Stimulated activated CD4-positive, alpha-beta T cell treated with anti-CD3 and anti-CD28 coated beads, Interleukin-12 subunit alpha, Interleukin-12 subunit beta, amount 100 ng/mL, for 4 hours (primary cell): Measurements from ENCODE around the gene ST3GAL5.
"Not testable (repeated sequence)": the region's sequence is repeated elsewhere in the genome, so short reads cannot be mapped to it uniquely, and the experiment has no call there.

ENCODE experiments used
- DNase-seq: peaks from one replicate; pipeline ENCODE4 v3.0.0-alpha.2; 2020

ST3GAL5 gene

DNA sequence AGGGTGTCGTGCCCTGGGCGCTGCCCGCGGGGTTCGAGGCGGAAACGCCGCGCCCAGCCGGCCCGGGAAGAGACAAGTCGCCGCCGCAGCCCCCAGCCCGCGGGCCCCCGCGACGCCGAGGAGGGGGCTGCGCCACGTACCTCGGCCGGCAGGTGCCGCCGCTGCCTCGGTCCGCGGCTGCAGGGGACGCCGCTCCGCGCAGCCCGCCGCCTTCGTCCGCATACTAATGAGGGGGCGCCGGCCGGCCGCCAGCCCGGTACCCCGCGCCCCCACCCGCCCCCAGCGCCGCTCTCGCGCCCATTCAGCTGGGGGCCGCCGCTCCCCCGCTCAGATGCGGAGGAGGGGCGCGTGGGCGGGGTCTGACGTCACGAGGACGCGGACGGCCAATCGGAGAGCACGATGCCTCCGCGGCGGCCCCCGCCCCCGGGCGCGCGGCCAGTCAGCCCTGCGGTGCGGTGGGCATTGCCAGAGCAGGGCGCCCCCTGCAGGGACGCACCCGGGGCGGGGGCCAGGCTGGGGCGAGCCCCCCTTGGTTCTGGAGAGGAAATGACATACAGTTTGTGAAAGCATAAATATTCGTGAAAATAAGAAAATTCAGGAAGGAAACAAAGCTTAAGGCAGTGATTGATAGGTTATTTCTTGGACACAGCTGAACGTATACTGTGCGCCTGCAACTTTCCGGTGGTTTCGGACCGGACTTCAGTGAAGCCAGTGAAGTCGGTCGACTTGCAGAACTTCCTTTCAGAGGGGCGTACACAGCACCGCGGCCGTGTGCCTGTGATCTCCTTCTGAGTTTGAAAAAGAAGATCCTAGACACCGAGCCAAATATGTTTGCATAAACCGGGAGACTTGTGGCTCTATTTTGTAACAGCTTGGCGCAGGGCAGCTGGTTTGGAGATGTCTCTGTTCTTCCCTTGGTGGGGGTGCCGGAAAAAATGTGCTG lies at the start of gene ST3GAL5:
Gene ST3GAL5 (minus strand): TSS at position 307 of the 943 bp plus-strand sequence. CDS start 85 bp downstream, at position 222.
- peak; percentile 96 for DNase-seq

DNA sequence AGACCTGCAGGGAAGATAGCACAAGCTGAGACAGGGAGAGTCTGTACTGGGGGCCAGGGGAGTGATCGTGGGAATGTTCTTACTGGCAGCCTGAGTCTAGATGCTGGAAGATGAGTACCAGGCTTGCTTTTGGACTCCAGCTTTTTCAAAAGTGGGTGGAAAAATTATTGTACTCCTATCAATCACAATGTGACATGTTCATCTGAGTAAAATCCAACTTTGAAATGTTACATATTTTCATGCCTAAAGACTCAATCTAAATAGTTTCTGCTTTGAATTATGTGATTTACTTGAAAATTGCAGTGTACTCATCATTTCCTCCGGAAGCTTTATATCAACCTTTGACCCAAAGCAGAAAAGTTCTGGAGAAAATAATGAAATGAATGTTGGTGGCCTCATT lies 49.7 kb upstream of the ST3GAL5 start:
- no peak for DNase-seq

DNA sequence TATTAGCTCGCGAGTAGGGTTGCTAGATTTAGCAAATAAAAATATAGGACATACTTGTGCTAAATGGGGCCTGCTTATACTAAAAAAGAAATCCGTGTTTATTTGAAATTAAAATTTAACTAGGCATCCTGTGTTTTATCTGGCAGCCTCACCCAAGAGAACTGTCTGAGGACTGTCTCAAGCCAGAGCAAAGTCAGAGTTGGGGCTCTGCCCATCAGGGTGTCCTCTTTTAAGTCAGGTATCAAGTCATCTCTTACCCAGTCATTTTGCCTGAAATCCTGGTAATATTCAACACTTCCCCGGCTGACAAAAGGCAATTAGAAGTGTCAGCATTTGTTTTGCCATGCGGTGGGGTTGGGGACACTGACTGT lies 48.3 kb upstream of the ST3GAL5 start:
- no peak for DNase-seq

DNA sequence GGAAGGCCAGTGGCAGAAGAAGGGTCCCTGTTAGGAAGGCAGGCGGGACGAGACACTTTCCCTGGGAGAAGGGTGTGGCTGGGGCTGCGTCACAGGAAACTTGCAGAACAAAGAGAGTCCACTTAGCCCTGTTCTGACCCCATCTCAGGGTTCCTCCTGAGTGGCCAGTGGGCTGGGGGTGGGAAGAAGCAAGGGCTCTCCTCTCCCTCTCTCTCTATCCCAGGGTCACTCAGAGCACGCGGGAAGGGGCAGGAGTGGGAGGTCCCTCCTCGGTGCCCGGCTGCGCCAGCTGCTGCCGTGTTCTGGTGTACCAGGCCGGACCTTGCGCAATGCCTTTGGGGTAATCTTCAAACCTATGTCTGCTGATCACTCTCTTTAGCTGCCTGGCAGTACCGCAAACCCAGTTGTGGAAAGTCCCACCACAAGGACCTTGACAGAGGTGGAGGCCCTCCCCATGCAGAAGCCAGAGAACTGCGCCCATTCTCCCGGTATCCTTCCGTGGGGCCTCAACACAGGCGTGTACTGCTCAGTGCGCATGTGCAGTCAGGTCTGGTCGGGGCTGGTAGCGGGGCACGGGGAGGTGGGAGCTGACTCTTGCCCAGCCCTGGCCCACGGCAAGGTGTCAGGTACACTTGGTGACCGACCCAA lies 47.8 kb upstream of the ST3GAL5 start:
- DNase-seq = no peak

DNA sequence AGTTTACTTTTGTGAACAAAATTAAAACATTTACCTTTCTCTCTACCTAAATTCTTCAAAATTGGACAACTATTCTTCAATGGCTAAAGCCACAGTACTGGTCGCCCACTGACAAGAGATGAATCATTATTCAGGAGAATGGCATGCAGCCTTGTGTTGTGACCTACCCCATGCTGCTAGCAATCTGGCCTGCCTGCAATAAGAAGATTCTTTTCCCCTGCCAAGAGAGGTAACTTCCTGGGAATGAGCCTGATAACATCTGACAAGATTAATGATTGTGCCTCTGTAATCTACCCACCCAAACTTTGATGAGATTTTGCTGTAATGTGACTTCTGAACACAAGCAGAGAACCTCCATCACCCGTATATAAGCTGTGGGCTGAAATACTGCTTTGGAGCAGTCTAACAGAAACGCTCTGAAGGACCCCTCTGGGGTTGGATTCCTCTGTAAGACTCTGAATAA lies 47.0 kb upstream of the ST3GAL5 start:
- DNase-seq = no peak

DNA sequence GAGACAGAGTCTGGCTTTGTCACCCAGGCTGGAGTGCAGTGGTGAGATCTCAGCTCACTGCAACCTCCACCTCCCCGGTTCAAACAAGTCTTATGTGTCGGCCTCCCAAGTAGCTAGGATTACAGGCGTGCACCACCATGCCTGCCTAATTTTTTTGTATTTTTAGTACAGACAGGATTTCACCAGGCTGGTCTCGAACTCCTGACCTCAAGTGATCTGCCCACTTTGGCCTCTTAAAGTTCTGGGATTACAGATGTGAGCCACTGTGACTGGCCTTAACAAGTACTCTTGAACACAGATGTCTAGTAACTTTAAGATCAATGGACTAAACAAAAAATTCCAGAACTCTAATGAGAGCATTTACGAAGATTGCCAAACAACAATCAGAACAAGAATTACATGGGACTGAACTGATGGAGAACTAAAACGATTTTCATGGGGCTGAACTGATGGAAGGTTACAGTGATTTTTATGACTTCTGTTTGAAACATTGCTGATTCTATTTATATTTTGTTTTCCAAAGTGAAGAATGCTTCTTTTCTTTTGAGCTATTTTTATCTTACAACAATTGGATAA lies 46.5 kb upstream of the ST3GAL5 start:
- no peak for DNase-seq

DNA sequence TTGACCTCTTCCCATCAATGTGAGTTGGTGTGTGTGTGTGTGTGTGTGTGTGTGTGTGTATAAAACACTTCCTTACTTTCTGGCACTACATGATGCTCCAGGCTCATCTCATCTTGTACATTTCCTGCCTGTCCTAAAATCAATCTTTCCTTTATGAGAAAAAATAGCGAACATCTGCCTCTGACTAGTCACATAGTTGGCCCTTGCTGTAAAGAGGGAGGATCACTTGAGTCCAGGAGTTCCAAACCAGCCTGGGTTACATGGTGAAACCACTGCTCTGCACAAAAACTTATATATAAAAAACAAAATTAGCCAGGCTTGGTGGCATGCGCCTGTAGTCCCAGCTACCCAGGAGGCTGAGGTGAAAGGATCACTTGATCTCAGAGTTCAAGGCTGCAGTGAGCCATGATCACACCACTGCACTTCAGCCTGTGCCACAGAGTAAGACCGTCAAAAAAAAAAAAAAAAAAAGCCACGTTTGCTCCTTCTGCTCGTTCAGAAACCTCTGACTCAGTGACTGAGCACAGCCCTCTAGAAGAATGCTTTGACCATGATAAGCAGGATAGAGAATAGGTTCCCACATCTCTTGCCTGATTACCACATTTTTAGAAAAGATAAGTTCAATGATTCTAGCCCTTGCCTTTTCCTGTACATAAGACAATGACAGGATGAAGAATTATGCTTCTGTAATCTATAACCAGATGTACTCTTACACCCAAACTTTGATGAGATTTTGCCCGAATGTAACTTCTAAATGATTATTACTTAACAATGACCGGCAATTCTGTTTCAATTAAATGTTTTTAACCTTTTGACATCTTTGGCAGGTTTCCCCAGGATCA lies 45.2 kb upstream of the ST3GAL5 start:
- DNase-seq = no peak

DNA sequence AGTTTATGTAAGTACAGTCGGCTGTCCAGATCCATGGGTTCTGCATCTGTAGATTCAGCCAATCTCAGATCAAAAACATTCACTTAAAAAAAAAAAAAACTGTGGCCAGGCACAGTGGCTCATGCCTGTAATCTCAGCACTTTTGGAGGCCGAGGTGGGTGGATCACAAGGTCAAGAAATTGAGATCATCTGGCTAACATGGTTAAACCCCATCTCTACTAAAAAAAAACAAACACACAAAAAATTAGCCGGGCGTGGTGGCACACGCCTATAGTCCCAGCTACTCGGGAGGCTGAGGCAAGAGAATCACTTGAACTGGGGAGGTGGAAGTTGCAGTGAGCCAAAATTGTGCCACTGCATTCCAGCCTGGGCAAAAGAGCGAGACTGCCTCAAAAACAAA lies 42.4 kb upstream of the ST3GAL5 start:
- not testable (repeated sequence) for DNase-seq

DNA sequence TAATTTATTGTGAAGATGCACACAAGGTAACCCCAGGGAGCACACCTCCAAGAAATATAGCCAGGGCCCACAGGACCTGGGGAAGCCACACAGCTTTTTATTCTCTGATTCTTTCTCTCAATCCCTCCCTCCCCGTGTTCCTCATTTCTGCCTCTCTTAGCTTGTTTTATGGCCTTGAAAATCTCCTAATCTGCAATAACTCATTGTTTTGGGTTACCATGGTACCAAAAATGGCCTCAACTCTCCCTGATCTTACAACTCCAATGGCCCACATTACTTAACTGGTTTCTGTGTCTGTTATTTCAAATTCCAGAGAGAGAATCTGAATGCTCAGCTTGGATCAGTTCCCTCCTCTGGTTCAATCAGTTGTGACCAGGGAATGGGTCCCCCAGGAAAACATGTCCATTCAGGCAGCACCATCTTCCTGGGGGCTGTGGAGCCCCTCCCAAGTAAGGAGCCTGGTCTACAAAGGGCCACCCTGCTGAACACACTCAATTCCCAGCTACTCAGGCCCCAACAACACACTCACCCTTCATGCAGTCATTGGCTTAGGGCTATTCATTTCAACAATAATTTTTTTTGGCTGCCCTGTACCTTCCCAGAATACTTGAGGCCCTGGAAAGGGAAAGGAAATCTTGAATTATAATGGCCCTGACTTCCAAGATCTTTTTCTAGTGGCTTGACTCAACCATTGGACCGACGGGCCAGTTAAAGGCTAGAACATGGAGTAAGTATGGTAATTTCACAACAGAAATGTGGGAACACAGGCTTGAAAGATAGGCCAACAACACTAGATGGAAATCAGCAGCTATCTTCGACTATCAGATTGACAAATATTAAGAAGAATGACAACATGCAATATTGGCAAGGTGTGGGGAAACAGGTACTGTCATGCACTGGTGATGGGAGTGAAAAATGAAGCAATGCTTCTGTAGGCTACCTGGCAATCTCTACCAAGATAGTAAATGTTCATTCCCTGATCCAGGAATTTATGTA lies 41.6 kb upstream of the ST3GAL5 start:
- DNase-seq = no peak

DNA sequence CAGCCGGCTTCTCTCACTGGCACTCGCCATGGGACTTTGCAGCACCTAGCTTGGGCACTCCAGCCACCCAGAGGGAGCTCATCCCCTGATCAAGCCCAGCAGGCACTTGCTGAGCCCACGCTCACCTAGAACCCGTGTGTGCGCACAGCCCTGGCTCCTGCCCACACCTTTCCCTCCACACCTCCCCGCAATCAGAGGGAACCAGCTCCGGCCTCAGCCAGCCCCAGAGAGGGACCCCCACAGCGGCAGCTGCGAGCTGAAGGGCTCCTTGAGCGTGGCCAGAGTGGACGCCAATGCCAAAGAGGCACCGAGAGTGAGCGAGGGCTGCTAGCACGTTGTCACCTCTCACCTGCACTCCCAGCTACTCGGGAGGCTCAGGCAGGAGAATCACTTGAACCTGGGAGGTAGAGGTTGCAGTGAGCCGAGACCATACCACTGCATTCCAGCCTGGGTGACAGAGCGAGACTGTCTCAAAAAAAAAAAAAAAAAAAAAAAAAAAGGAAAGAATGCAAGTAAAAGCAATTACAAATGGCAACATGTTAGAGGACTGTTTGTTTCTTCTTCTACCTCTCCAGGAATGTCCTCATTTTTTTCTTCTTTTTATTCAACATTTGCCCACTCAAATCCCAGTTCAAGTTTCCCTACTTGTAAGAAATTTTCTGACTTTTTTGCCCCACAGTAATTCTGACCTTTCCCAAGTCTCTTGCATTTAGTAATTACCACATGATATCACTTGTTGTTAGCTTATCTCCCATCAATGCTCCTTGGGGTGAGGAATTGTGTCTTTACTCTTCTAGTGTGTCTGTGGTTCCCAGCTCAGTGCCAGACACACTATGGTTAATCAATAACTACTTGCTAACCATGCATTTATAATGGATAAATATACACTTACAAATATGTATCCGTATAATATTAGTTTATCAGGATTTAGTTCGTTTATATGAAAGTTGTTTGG lies 40.6 kb upstream of the ST3GAL5 start:
- DNase-seq = no peak

DNA sequence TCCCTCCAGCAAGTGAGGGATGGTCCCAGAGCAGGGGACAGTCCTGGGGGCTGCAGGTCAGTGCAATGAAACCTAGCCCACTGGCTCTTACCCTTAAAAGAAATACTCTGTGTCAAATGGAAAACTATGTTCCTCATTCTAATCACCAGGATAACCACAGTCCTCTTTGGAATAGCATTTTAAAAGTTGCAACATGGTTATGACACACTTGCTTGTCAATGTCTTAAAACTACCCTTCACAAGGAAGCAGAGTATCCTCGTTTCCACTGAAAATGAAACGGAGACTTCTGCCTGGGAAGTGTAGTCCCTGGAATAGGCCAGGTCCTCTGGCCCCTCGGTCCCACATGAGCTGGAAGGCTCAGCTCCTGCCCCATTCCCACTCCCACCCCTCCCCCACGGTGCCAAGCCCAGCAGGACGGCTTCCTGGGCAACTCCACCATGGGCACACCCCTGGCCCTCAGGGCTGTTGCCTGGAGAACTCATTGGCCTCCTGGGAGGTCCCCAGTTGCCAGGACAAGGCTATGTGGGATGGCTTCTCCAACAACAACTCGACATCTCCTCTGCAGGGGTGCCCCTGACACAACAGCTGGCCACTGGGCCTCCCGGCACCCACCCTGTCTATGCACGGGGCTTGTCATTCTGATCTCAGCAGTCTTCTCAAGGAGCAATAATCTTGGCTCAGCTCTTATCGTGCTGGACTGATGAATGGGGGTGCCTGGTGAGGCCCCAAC lies 38.3 kb upstream of the ST3GAL5 start:
- DNase-seq = no peak

DNA sequence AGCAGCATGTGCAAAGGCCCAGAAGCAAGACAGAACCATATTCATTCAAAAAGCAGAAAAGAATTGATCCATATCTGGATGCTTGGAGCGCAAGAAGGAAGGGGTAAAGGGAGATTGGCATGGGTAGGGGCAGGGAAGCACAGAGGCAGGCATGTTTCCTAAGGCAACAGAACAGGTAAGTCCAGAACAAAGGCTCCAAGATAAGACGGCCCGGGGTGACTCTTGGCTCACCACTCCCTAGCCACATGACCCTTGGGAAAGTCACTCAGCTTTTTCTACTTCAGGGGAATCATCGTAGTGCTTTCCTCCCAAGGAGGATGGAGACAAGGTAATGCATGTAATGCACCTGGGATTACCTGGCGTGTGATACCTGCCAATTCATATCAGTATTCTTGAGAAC lies 37.7 kb upstream of the ST3GAL5 start:
- DNase-seq = no peak

DNA sequence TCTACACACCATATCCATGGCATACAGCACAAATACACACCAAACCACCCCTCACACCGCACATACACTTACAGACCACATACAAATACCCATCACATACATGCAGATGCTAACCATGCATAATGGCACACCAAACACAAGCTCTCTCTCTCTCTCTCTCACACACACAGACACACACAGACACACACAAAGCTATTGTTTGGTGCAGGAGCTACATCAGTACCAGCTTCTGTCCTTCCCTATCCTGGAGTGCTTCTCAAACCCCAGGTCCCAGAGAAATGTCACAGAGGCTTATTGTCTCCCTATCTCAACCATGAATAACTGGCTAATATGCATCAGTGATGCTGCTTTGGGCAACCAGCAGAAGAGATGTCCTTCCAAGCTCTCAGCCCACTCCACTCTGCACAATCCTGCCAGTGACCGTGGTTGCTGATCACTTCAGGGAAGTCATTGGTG lies 36.5 kb upstream of the ST3GAL5 start:
- no peak for DNase-seq

DNA sequence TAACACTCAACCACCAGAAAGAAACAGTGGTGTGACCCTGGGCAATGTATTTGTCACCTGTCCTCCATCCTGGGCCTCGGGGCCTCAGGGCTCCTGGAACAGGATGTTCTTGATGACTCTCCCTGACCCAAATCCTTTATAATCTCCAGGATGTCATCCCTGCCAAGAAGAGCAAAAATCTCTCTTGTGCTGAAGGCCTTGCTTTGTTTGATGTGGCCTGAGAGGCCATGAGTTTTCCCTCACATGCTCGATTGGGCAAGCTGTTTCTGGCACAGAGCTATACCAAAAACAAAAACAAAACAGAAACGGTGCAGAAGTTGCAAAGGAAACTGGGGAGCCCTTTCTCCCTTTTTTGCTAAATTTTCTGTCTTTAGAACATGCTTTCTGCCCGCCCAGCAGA lies 35.7 kb upstream of the ST3GAL5 start:
- DNase-seq = no peak

DNA sequence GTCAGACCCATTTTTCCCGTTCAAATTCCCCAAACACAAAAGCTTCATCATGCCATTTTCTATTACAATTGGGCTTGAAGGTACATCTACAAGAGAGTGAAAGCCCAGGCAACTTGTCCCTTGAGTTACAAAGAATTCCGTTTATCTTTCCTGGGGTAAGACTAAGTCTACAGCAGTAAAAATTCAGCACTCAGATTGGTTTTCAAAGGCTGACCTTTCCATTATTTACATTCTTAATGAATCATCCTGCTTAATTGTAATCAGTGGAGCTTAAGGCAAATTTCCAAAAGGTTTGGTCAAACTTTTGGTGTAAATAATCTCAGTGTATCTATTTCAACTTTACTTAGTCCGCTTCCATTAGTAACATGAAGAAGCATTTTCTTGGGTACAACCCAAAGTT lies 33.4 kb upstream of the ST3GAL5 start:
- no peak for DNase-seq

DNA sequence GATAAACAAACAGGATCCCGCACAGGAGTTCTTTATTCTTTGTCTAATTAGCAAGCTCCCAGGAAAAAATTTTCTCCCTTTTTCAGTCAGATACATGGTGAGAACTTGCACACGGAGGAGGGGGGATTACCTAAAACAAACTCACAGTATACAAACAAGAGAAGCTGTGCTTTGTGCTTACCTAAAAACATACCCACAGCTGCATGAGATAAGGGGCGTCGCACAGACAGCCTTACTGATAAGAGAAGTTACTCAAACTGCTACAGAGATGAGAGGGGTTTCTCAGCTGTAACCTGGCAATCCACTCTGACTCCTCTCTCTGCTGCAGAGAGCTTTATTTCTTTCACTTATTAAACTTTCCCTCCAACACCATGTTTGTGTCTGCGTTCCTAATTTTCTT lies 32.9 kb upstream of the ST3GAL5 start:
- DNase-seq = no peak

DNA sequence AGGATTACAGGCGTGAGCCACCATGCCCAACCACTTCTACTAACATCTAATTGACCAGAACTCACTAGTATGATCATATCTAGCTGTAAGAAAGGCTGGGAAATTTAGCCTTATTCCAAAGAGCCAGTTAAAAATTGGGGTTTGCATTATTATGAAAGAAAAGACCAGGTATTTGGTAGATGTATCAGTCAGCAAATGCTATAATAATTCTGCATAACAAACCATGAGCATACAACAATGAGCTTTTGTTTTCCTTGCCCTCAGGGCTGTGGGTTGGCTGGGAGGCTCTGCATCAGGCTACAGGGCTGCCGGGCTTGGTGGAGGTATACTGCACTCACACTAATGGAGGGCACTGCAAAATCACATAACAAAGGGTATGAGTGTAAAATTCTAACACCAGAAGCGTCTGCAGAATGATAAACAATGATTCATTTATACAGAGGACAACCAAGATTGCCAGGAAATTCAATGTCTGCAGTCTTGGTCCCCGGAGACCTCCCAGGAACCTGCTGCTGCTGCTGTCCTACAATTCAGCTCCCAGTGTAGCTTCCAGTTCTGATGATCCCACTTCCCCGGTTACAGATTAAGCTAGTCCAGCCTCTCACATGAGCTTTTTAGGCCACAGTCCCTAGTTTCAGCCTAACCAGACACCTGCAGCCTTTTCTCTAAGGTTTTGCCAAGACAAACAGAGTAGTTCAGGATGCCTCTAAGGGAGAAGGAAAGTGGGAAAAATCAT lies 32.2 kb upstream of the ST3GAL5 start:
- no peak for DNase-seq

DNA sequence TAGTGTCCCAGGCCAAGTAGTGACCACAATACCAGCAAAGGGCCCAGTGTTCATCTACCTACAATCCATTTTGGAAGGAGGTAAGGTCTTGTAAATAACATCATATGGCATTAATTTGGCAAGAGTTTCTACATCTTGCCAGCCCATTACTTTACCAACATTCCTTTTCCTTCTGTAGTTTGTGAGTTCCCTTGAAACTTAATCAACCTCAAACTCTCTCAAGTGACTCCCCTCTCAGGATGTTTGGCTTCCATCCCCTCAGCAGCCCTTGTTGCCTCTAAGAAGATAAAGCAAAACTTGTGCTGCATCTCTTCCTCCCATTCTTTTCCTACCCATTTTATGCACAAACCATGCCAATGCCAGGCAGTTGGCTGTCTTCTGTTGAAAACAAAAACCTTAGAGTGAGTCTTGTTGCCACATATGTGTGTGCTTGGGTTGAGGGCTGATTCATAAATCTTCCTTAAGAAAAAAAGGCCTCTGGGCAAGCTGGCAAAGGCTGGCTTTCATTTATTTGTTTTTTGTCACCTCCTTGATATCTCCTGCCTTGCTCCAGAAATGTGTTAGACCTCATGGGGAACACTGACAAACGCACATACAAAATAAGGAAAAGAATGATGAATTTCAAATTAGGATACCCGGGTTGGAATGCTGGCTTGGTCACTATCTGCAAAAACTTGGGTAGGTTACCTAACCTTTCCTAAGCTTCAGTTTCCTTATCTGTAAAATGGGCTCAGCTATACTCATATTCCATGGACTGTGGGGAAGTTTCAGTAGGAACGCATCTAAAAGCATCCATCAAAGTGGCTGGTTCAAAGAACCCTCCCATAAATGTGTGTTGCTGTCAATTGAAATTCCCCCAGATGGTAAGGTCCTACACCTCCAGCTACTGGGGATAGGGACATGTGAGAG lies 29.4 kb upstream of the ST3GAL5 start:
- no peak for DNase-seq
